ENCODE data around the gene NRGN. TPM values are rescaled to one million over a fixed set of nuclear protein-coding genes. Genes with fewer than 3 reads are reported as not detected.

The NRGN gene
- total and polyA plus RNA-seq, 4 donors, result 0.51 to 1.7 (median 1.6) TPM; not detected in 1

DNA sequence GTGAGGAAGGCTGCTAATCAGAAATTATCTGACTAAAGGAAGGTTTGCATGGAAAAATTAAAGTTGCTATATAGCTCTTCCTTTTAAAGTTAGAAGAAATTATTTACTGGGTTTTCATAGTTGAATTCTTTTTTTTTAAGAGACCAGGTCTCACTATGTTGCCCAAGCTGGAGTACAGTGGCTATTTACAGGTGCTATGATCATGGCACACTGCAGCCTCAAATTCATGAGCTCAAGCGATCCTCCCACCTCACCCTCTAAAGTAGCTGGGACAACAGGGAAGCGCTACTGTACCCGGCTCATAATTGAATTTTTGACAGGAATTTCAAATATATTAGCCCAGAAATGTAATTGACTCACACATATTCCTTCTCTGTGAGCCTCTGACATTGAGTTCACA lies 56.6 kb downstream of the NRGN start:
- no peak overlapping the region for H3K27ac ChIP-seq (ENCODE audit: low read depth in 1 of 2, low read length in 2 of 2)
- H3K4me1 ChIP-seq (ENCODE audit: control insufficient read depth in 4 of 4, insufficient read depth in 4 of 4, low read length in 3 of 4), result peaks cover 4 to 21% (median 16%) of the 10 kb centered on the region in 4 donors
- no peak overlapping the region for H3K4me3 ChIP-seq (ENCODE audit: low read depth in 1 of 3, low read length in 3 of 3)
- H3K27me3 ChIP-seq (ENCODE audit: control insufficient read depth in 4 of 4, insufficient read depth in 4 of 4, low read length in 3 of 4), result no peaks in the 10 kb centered on the region
- no peak overlapping the region for H3K9ac ChIP-seq (ENCODE audit: low read depth in 1 of 2, low read length in 2 of 2)
- no peak for DNase-seq (ENCODE audit: low spot score)
- no peaks in the 10 kb centered on the region for H3K36me3 ChIP-seq (ENCODE audit: control insufficient read depth in 4 of 4, insufficient read depth in 3 of 4, low read depth in 1 of 4, low read length in 3 of 4)
- TF ChIP-seq FOXA2 (IDR thresholded peaks at IDR 0.05) (no peak), RXRA (IDR thresholded peaks at IDR 0.05) (no peak)
- TF ChIP-seq, protein P1, sequence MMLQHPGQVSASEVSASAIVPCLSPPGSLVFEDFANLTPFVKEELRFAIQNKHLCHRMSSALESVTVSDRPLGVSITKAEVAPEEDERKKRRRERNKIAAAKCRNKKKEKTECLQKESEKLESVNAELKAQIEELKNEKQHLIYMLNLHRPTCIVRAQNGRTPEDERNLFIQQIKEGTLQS (IDR thresholded peaks at IDR 0.05), result no peak
- TF ChIP-seq, protein P2, sequence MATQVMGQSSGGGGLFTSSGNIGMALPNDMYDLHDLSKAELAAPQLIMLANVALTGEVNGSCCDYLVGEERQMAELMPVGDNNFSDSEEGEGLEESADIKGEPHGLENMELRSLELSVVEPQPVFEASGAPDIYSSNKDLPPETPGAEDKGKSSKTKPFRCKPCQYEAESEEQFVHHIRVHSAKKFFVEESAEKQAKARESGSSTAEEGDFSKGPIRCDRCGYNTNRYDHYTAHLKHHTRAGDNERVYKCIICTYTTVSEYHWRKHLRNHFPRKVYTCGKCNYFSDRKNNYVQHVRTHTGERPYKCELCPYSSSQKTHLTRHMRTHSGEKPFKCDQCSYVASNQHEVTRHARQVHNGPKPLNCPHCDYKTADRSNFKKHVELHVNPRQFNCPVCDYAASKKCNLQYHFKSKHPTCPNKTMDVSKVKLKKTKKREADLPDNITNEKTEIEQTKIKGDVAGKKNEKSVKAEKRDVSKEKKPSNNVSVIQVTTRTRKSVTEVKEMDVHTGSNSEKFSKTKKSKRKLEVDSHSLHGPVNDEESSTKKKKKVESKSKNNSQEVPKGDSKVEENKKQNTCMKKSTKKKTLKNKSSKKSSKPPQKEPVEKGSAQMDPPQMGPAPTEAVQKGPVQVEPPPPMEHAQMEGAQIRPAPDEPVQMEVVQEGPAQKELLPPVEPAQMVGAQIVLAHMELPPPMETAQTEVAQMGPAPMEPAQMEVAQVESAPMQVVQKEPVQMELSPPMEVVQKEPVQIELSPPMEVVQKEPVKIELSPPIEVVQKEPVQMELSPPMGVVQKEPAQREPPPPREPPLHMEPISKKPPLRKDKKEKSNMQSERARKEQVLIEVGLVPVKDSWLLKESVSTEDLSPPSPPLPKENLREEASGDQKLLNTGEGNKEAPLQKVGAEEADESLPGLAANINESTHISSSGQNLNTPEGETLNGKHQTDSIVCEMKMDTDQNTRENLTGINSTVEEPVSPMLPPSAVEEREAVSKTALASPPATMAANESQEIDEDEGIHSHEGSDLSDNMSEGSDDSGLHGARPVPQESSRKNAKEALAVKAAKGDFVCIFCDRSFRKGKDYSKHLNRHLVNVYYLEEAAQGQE (IDR thresholded peaks at IDR 0.05), result no peak
- no peaks in the 10 kb centered on the region for H3K9me3 ChIP-seq (ENCODE audit: control insufficient read depth in 4 of 4, low read length in 3 of 4)
- 97% methylated on average over 3 of the region's 3 CpGs for WGBS

Other genes starting within 250 kb of the NRGN start
- not detected for gene OR8B12, start 196.3 kb upstream of the NRGN start, total RNA-seq
- not detected for gene OR8B12, start 196.3 kb upstream of the NRGN start, polyA plus RNA-seq
- not detected for gene OR8A1, start 169.9 kb upstream of the NRGN start, total RNA-seq
- not detected for gene OR8A1, start 169.9 kb upstream of the NRGN start, polyA plus RNA-seq
- gene PANX3, start 128.5 kb upstream of the NRGN start, total RNA-seq, result not detected
- not detected for gene PANX3, start 128.5 kb upstream of the NRGN start, polyA plus RNA-seq
- 10 to 100 TPM; 13.4 to 18.7 TPM for gene TBRG1, start 117.1 kb upstream of the NRGN start, total RNA-seq
- 10 to 100 TPM; 14.3 to 32.4 TPM for gene TBRG1, start 117.1 kb upstream of the NRGN start, polyA plus RNA-seq
- gene SIAE, start 66.2 kb upstream of the NRGN start, total RNA-seq, result 10 to 100 TPM in 1 of 2 donors, 1 to 10 TPM in 1; 6.4 to 11.5 TPM
- gene SIAE, start 66.2 kb upstream of the NRGN start, polyA plus RNA-seq, result 10 to 100 TPM; 11.0 to 33.9 TPM
- 1 to 10 TPM; 1.2 to 3.2 TPM for gene SPA17, start 66.0 kb upstream of the NRGN start, total RNA-seq
- 1 to 10 TPM in 1 of 2 donors, under 1 TPM in 1; 0.47 to 2.5 TPM for gene SPA17, start 66.0 kb upstream of the NRGN start, polyA plus RNA-seq
- under 1 TPM in 1 of 2 donors, not detected in 1; 0.75 TPM for gene VSIG2, start 12.3 kb downstream of the NRGN start, total RNA-seq
- 1 to 10 TPM in 1 of 2 donors, under 1 TPM in 1; 0.51 to 1.3 TPM for gene VSIG2, start 12.3 kb downstream of the NRGN start, polyA plus RNA-seq
- 1 to 10 TPM; 4.0 to 9.8 TPM for gene ESAM, start 22.3 kb downstream of the NRGN start, total RNA-seq
- gene ESAM, start 22.3 kb downstream of the NRGN start, polyA plus RNA-seq, result 10 to 100 TPM in 1 of 2 donors, 1 to 10 TPM in 1; 9.9 to 15.6 TPM
- gene MSANTD2, start 60.5 kb downstream of the NRGN start, total RNA-seq, result 1 to 10 TPM; 3.0 to 7.7 TPM
- gene MSANTD2, start 60.5 kb downstream of the NRGN start, polyA plus RNA-seq, result 1 to 10 TPM; 1.6 to 1.7 TPM
- 1 to 10 TPM; 1.1 to 1.2 TPM for gene ROBO3, start 125.5 kb downstream of the NRGN start, total RNA-seq
- gene ROBO3, start 125.5 kb downstream of the NRGN start, polyA plus RNA-seq, result 1 to 10 TPM; 1.6 to 2.2 TPM
- 10 to 100 TPM in 1 of 2 donors, 1 to 10 TPM in 1; 6.4 to 17.2 TPM for gene ROBO4, start 157.9 kb downstream of the NRGN start, total RNA-seq
- gene ROBO4, start 157.9 kb downstream of the NRGN start, polyA plus RNA-seq, result 1 to 10 TPM; 2.5 to 8.7 TPM
- not detected for gene HEPN1, start 179.3 kb downstream of the NRGN start, total RNA-seq
- 1 to 10 TPM in 1 of 2 donors, under 1 TPM in 1; 0.22 to 2.6 TPM for gene HEPN1, start 179.3 kb downstream of the NRGN start, polyA plus RNA-seq
- gene HEPACAM, start 196.1 kb downstream of the NRGN start, total RNA-seq, result 1 to 10 TPM in 1 of 2 donors, not detected in 1; 3.3 TPM
- 1 to 10 TPM in 1 of 2 donors, under 1 TPM in 1; 0.79 to 7.1 TPM for gene HEPACAM, start 196.1 kb downstream of the NRGN start, polyA plus RNA-seq
- gene CCDC15, start 214.3 kb downstream of the NRGN start, total RNA-seq, result 1 to 10 TPM; 1.2 to 3.5 TPM
- under 1 TPM; 0.35 to 0.60 TPM for gene CCDC15, start 214.3 kb downstream of the NRGN start, polyA plus RNA-seq

All from liver (tissue), 9 donors.